GM12801 (cell line): Measurements from ENCODE around the gene RYR3.

Source experiments
- TF ChIP-seq, protein P1 (sequence below): IDR thresholded peaks from one replicate; pipeline ENCODE4 v1.5.1; 2011; ENCODE audit warnings: control low read depth; ENCODE audit not compliant: insufficient read length; ENCODE audit errors: extremely low read depth

The RYR3 gene

DNA sequence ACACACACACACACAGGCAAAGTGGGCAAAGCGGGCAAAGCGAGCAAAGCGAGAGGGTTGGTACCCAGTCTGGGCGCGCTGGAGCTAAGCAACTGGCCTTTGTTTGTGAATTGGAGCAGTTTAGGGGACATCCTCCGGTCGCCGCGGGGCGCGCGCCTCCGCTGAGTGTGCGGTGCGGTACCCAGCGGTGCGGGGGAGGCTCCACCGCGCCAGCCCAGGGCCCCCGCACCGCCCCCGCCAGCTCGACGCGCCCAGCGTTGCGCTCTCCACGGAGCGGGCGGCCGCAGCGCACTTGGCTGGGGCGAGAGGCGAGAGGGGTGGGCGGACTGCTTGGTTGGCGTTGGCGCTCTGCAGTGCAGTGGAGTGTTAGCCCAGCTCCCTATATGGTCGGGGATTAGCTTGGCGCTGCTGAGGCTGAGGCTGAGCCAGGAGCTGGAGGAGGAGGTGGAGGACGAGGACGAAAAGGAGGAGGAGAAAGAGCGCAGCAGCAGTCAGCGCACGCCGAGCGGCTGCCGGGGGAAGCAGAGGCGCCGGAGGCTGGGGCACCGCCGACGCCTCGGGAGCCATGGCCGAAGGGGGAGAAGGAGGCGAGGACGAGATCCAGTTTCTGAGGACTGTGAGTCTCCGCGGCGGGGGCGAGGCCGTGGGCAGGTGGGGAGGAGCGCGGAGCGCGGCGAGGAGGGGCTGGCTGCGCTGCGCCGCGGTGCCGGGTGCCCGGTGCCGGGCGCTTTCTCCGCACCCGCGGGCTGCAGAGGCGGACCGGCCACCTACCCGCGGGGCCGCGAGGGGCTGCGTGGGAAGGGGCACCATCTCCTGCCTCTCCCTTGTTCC lies at the start of gene RYR3:
Gene RYR3 (plus strand): TSS at position 487 of the 831 bp plus-strand sequence. CDS start 79 bp downstream, at position 566.
- TF ChIP-seq, protein P1, sequence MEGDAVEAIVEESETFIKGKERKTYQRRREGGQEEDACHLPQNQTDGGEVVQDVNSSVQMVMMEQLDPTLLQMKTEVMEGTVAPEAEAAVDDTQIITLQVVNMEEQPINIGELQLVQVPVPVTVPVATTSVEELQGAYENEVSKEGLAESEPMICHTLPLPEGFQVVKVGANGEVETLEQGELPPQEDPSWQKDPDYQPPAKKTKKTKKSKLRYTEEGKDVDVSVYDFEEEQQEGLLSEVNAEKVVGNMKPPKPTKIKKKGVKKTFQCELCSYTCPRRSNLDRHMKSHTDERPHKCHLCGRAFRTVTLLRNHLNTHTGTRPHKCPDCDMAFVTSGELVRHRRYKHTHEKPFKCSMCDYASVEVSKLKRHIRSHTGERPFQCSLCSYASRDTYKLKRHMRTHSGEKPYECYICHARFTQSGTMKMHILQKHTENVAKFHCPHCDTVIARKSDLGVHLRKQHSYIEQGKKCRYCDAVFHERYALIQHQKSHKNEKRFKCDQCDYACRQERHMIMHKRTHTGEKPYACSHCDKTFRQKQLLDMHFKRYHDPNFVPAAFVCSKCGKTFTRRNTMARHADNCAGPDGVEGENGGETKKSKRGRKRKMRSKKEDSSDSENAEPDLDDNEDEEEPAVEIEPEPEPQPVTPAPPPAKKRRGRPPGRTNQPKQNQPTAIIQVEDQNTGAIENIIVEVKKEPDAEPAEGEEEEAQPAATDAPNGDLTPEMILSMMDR, result no peak

DNA sequence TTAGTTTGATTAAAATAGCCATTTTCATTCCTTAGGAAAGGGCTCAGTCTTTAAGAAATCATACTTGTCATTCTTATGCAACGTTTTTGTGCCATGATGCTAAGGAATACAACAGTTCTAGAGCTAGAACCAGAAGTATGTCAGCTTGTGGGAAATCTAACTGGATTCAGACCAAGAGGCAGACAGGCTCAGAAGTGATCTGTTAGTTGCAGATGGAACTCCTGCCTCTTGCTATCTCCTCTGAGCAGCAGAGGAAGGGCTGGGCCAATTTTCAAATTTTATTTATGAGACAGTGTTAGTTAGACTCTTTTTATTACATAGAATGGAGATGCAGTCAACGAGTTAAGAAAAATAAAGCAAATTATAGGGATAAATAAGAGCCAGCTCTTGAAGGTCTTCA lies 48.5 kb upstream of the RYR3 start:
- TF ChIP-seq, protein P1, result no peak

DNA sequence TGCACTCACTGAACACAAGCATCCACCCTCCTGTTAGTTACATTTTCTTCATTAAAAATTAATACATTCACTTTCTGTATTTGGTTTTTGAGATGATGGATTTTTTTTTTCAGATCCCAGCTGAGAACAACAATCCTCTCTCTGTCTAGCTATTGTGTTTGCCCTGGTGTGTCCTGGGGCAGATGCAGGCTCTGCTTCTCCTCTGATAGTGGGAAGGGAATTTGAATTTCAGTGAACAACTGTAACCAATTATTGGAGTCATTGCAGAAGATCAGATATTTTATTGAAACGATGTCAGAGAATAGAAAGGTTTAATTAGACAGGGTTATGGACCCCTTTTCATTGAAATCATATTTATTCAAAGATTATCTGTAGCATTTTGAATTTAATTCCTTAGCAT lies 33.1 kb upstream of the RYR3 start:
- TF ChIP-seq, protein P1, result no peak

DNA sequence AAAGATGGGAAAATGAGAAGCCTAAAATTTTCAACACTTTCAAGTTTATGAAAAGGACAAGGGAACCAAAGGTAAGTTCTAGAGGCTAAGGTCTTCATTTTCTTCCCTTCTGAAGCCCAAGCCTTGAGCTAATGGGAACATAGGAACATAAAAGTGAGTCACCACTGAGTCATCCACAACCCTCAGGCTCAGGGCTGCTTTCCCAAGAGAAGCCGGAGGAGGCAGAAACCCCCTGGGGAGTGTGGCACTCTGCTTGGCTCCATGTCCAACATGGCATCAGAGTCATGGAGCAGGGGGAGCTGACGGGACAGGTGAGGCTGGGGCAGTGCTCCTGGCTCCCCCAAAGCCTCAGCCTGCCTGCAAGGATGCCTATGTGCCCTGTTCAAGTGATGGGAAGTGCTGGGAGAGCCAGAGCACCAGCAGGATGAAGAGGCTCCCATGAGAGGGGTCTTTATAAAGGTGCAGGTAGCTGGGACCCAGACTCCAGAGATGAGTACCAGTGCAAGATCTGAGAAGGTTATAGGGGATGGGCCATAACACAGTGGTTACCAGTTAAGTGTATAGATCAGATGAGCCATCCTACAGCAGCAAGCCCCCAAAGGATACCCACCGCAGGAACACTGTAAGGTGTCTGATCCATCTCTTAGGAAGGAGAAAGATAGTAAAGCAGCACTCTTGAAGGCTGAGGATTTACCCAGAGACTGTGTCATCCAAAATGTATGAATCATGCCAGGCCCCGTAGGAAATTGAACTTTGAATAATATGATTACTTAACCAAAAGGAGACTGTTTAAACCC lies 31.8 kb upstream of the RYR3 start:
- TF ChIP-seq, protein P1, result no peak

DNA sequence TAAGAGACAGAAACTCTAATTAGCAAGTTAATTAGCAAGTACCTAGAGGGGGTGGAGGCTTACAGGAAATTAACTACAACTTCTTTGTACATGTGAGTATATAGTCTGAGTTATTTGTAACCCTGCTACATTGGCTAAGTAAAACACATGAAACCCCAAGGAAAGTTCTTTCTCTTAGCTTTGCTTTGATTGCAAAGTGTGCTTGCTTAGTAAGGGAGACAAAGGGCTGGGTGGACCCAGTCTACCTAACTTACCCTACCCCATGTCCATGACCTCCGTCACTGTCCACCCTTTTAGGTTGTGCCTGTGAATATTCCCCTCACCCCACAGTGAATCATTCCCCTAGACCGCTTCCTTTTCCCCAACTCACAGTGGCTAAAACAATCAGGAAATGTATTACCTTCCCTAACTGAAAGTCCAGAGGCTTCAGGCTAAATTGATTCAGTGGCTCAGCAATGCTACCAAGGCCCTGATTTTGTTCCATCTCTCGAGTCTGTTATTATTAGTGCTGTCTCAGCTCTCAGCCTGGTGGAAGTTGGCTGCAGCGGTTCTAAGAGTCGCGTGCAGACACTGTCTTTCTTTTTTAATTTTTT lies 31.1 kb upstream of the RYR3 start:
- TF ChIP-seq, protein P1, result no peak

DNA sequence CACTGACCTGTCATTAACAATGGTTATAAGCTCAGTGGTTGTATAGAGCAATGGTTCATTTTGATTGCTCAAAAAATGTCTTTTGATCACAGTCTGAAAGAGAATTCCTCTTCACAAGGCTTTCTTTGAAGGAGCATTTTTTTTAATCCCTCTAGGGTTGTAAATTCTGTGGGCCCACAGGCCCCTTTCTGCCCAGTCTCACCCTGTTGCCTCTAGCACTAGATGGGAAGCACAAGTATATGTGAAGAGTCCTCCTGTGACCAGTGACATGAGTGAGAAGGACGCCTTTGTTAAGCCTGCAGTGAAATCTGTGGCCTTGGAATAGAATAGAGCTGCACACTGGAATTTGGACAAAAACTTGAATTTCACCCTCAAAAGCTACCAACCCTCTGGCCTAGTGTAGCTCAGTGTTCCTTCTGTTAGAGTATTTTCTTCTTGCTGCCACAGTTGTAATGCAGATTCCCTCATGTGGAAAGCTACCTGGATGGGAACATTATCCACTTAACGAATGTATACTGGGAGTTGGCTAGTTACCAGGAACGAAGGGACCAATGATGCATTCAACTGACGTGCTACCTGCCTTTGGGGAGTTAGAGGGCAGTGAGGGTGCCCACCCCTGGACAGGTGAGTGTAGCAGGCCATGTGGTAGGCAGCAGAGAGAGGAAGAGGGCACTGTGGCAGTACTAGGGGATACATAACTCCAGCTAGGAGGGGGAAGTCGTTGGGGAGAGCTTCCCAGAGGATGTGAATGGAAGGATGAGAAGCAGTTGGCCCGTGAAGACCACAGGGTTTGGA lies 28.3 kb upstream of the RYR3 start:
- TF ChIP-seq, protein P1, result no peak
